HG02884 (cell line): ENCODE measurements around the gene TMEM170A.

Experiments
- ATAC-seq: cut with Tn5 transposase; IDR thresholded peaks from one replicate; pipeline ENCODE4 v1.9.1; 2021; ENCODE audit warnings: mild to moderate bottlenecking, moderate library complexity; ENCODE audit not compliant: unreplicated experiment

The TMEM170A gene

GRCh38 chr16:75482434-75483205 lies 18.1 kb upstream of the TMEM170A start:
- no peak for ATAC-seq

- ATAC-seq = no peak
These were observed 17.0 kb upstream of the TMEM170A start for GRCh38 chr16:75481475-75481874.

- ATAC-seq = no peak
These were observed 15.0 kb upstream of the TMEM170A start for GRCh38 chr16:75479421-75479990.

- ATAC-seq = no peak
These were observed 14.2 kb upstream of the TMEM170A start for GRCh38 chr16:75478480-75479345.

GRCh38 chr16:75477680-75478473 lies 13.4 kb upstream of the TMEM170A start:
- ATAC-seq = no peak

- no peak for ATAC-seq
These were observed 12.3 kb upstream of the TMEM170A start for GRCh38 chr16:75476817-75477216.

GRCh38 chr16:75475420-75475847 lies 10.9 kb upstream of the TMEM170A start:
- ATAC-seq = no peak

GRCh38 chr16:75472908-75473877 lies 8.7 kb upstream of the TMEM170A start:
- no peak for ATAC-seq

- peak; percentile 85 for ATAC-seq
These were observed 7.5 kb upstream of the TMEM170A start for GRCh38 chr16:75471723-75472633.

- ATAC-seq = no peak
These were observed 2.3 kb upstream of the TMEM170A start for GRCh38 chr16:75466760-75467159.

- peak; percentile 9 for ATAC-seq
These were observed 934 bp downstream of the TMEM170A start for GRCh38 chr16:75463389-75464121.

GRCh38 chr16:75462806-75463205 lies 1.7 kb downstream of the TMEM170A start:
- ATAC-seq = no peak

- no peak for ATAC-seq
These were observed 2.9 kb downstream of the TMEM170A start for GRCh38 chr16:75461575-75461974.

GRCh38 chr16:75460446-75460845 lies 4.0 kb downstream of the TMEM170A start:
- ATAC-seq = no peak

- ATAC-seq = no peak
These were observed 4.8 kb downstream of the TMEM170A start for GRCh38 chr16:75459691-75460090.

- ATAC-seq = no peak
These were observed 6.0 kb downstream of the TMEM170A start for GRCh38 chr16:75458439-75458838.

- ATAC-seq = no peak
These were observed 6.5 kb downstream of the TMEM170A start for GRCh38 chr16:75458029-75458428.

GRCh38 chr16:75457485-75458021 lies 6.9 kb downstream of the TMEM170A start:
- no peak for ATAC-seq
